ENCODE results near the gene CIROP. TPM values are rescaled to one million over a fixed set of nuclear protein-coding genes. Genes with fewer than 3 reads are reported as not detected.

Gene CIROP
- total RNA-seq, 1 donor from 2014 or later = not detected

DNA sequence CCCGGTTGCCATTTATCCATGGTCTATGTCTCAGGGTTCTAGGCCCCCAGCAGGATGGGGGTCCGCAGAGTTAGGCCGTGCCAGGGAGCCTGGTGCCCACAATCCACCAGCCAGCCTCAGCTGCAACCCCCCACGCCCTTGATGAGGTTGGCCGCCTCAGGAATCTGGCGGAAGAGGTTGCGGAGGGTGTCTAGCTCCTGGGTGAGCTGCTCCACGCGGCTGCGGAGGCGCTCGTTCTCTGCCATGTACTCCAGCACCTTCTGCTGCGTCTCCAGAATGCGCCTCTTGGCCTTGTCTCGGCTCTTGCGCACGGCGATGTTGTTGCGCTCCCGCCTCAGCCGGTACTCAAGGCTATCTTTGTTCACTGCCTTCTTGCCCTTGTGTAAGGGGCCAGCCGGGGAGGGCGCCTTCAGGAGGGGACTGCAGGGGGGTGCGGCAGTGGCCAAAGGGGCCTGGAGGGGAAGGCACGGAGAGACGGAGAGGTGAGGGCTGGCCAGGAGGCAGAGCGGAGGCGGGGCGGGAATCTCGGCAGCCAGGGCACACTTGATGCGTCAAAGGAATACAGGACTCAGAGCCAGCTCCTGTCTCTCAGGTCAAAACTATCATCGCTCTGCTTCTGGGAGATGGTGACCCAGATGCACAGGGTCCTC, 12.7 kb upstream of the CIROP start:
- no peak overlapping the region for H3K27ac Mint-ChIP-seq
- TF ChIP-seq CTCF (IDR thresholded peaks at IDR 0.05; ENCODE audit: unreplicated experiment) = no peak
- peaks cover 19% of the 10 kb centered on the region for H3K27me3 Mint-ChIP-seq
- peaks cover 9% of the 10 kb centered on the region for H3K4me1 Mint-ChIP-seq (ENCODE audit: low read depth)
- no peak for DNase-seq (ENCODE audit: low spot score, unreplicated experiment)
- H3K9me3 Mint-ChIP-seq (ENCODE audit: low read depth) = no peaks in the 10 kb centered on the region
- no peak overlapping the region for H3K4me3 Mint-ChIP-seq (ENCODE audit: low read depth)
- H3K36me3 Mint-ChIP-seq (ENCODE audit: insufficient read depth) = no peaks in the 10 kb centered on the region

DNA sequence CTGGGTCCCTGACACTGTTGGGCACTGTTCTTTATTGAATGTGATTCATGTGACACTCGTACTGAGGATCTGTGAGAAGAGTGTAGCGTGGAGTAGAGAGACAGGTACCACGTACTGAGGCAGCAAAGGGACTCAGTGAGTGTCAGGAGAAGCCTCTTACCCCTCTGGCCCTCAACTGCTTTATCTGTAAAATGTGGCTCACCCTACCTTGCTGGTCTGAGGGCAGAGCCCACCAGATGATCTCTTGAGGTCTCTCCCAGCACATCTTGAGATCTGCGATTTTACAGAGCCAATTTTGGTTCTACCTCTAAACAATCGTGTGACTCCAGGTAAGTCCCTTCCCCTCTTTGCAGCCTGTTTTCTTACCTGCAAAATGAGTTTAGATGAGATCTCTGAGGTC, 11.1 kb upstream of the CIROP start:
- Mint-ChIP-seq H3K27me3 (peaks cover 19% of the 10 kb centered on the region), H3K36me3 (ENCODE audit: insufficient read depth) (no peaks in the 10 kb centered on the region), H3K4me1 (ENCODE audit: low read depth) (peaks cover 3% of the 10 kb centered on the region), H3K9me3 (ENCODE audit: low read depth) (no peaks in the 10 kb centered on the region), H3K4me3 (ENCODE audit: low read depth) (no peak overlapping the region), H3K27ac (no peak overlapping the region)
- no peak for DNase-seq (ENCODE audit: low spot score, unreplicated experiment)
- TF ChIP-seq CTCF (IDR thresholded peaks at IDR 0.05; ENCODE audit: unreplicated experiment) = no peak

- TF ChIP-seq CTCF (IDR thresholded peaks at IDR 0.05; ENCODE audit: unreplicated experiment) = no peak
- Mint-ChIP-seq H3K4me3 (ENCODE audit: low read depth) (no peak overlapping the region), H3K27ac (no peak overlapping the region), H3K9me3 (ENCODE audit: low read depth) (no peaks in the 10 kb centered on the region), H3K4me1 (ENCODE audit: low read depth) (peaks cover 1% of the 10 kb centered on the region), H3K27me3 (peaks cover 19% of the 10 kb centered on the region), H3K36me3 (ENCODE audit: insufficient read depth) (no peaks in the 10 kb centered on the region)
- no peak for DNase-seq (ENCODE audit: low spot score, unreplicated experiment)
Observed at GRCh38 chr14:23115039-23115731, 10.4 kb upstream of the CIROP start.

- TF ChIP-seq CTCF (IDR thresholded peaks at IDR 0.05; ENCODE audit: unreplicated experiment) = no peak
- Mint-ChIP-seq H3K36me3 (ENCODE audit: insufficient read depth) (no peaks in the 10 kb centered on the region), H3K4me1 (ENCODE audit: low read depth) (peaks cover 1% of the 10 kb centered on the region), H3K4me3 (ENCODE audit: low read depth) (no peak overlapping the region), H3K9me3 (ENCODE audit: low read depth) (no peaks in the 10 kb centered on the region), H3K27me3 (peaks cover 19% of the 10 kb centered on the region), H3K27ac (no peak overlapping the region)
- DNase-seq (ENCODE audit: low spot score, unreplicated experiment) = no peak
Observed at GRCh38 chr14:23114669-23115038, 9.9 kb upstream of the CIROP start.

DNA sequence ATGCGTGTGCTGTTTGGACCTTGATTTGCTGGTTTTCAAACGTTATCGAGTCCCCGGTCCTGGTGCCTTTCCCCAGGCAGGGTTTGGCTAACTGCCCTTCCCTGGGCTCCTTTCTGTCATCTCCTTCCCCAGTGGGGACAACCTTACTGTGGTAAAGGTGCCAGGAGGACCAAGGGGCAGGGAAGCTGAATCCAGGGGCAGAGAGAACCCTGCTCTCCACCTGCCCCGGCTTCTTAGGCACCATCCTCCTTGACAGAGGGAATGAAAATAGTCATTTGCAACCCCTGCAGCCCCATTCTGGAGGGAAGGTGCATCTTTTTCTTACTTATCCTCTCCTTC, 9.3 kb upstream of the CIROP start:
- no peak overlapping the region for H3K4me3 Mint-ChIP-seq (ENCODE audit: low read depth)
- H3K9me3 Mint-ChIP-seq (ENCODE audit: low read depth) = no peaks in the 10 kb centered on the region
- peaks cover 19% of the 10 kb centered on the region for H3K27me3 Mint-ChIP-seq
- DNase-seq (ENCODE audit: low spot score, unreplicated experiment) = no peak
- H3K27ac Mint-ChIP-seq = no peak overlapping the region
- H3K36me3 Mint-ChIP-seq (ENCODE audit: insufficient read depth) = no peaks in the 10 kb centered on the region
- no peak for TF ChIP-seq CTCF (IDR thresholded peaks at IDR 0.05; ENCODE audit: unreplicated experiment)
- H3K4me1 Mint-ChIP-seq (ENCODE audit: low read depth) = peaks cover 1% of the 10 kb centered on the region

Measured in progenitor cell of endocrine pancreas (in vitro differentiated cells).